ENCODE results near the gene ZNF442.
"Not testable (repeated sequence)": the region's sequence is repeated elsewhere in the genome, so short reads cannot be mapped to it uniquely, and the experiment has no call there.

The ZNF442 gene

DNA sequence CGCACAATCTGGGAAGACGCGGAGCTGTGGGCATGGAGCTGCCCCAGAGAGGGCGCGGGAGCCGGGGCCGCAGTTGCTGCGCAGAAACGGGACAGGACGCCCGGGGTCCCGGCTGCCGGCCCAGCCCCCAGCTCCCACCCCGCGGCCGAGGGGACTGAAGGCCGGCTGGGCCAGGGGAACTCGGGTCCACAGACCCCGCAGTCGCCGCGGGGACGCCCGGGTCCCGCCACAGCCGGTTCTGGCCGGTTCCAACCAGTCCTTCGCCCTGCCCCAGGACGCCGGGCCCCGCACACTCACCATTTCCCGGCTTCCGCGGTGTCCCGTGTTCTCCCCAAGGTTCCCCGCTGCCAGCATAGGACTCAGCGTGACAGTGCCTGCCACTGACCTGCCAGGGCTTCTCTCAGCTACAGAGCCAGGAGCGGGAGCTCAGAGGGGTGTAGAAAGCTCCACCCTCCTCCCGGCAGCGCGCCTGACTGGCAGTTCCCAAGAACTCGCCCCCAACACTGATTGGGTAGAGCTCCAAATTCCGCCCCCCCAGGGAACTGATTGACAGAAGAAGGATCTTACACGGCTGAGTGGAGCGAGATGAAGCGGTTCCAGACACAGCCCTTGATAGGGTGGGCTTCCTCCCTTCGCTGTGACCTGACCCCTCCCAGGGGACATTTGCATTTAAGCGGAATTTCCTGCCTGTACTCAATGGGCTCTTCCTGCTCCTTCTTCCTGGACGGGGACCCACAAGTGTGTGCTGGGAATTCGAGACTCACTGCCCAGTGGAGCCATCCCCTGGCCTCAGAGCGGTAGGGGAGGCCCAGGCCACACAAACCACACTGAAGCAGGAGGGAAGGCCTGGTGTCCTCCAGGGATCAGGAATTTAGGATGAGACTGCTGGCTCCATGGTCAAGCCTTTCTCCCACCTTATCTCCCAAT, at the start of gene ZNF442:
TSS of gene ZNF442 (minus strand) at position 448 of the 927 bp plus-strand sequence. CDS start 2,052 bp downstream, outside the sequence.
- DNase-seq, result peak; percentile 74

GRCh38 chr19:12411893-12412292, 46.4 kb upstream of the ZNF442 start:
- no peak for DNase-seq

GRCh38 chr19:12400633-12401502, 35.4 kb upstream of the ZNF442 start, which contains the start of gene ZNF799:
TSS of gene ZNF799 (minus strand) at chr19:12401271. CDS start at chr19:12401070, 201 bp downstream.
- DNase-seq, result peak; percentile 72

GRCh38 chr19:12399901-12400632, 34.6 kb upstream of the ZNF442 start:
- not testable (repeated sequence) for DNase-seq

DNA sequence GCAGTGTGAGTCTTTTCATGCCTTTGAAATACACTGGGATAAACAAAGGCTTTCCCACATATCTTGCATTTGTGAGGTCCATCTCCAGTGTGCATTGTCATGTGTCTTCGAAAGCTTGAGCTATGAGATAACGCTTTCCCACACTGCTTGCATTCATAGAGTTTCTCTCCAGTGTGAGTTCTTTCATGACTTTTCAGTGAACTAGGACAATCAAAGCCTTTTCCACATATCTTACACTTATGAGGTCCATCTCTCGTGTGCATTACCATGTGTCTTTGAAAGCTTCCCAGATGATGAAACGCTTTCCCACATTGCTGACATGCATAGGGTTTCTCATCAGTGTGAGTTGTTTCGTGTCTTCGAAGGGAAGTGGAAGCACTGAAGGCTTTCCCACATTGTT, 25.7 kb upstream of the ZNF442 start:
- DNase-seq, result not testable (repeated sequence)

DNA sequence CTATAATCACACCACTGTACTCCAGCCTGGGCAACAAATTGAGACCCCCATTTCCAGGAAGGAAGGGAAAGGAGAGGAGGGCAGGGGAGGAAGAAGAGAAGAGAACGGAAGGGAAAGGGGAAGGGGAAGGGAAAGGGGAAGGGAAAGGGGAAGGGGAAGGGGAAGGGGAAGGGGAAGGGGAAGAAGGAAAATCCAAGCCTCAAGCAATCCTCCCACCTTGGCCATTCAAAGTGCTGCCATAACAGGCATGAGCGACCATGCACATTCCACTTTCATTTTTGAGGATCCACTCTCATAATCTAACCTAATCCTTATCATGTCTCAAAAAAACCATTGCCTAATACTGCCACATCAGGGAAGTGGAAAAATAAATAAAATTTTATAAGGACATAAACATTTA, 20.9 kb upstream of the ZNF442 start:
- DNase-seq, result not testable (repeated sequence)

- no peak for DNase-seq
Measured at GRCh38 chr19:12380444-12380737, 14.9 kb upstream of the ZNF442 start.

DNA sequence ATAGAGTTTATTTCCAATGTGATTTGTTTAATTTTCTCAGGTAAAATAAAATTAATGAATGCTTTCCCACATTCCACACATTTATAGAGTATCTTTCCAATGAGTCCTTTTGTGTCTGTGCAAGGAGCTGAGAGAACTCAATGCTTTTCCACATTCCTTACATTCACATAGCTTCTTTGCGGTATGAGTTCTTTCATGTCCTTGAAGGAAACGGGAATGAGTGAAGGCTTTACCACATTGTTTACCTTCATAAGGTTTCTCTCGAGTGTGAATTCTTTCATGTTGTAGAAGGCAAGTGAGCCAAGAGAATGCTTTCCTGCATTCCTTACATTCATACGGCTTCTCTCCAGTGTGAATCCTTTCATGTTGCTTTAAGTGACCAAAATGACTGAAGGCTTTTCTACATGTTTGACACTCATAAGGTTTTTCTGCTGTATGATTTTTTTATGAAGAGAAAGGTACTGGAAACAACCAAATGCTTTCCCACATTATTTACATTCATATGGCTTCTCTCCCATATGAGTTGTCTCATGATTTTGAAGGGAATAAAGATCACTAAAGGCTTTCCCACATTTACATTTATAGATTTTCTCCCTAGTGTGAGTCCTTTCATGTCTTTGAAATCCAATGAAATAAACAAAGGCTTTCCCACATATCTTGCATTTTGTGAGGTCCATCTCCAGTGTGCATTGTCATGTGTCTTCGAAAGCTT, 14.4 kb upstream of the ZNF442 start:
- DNase-seq, result no peak

GRCh38 chr19:12374026-12374425, 8.5 kb upstream of the ZNF442 start:
- DNase-seq, result no peak

DNA sequence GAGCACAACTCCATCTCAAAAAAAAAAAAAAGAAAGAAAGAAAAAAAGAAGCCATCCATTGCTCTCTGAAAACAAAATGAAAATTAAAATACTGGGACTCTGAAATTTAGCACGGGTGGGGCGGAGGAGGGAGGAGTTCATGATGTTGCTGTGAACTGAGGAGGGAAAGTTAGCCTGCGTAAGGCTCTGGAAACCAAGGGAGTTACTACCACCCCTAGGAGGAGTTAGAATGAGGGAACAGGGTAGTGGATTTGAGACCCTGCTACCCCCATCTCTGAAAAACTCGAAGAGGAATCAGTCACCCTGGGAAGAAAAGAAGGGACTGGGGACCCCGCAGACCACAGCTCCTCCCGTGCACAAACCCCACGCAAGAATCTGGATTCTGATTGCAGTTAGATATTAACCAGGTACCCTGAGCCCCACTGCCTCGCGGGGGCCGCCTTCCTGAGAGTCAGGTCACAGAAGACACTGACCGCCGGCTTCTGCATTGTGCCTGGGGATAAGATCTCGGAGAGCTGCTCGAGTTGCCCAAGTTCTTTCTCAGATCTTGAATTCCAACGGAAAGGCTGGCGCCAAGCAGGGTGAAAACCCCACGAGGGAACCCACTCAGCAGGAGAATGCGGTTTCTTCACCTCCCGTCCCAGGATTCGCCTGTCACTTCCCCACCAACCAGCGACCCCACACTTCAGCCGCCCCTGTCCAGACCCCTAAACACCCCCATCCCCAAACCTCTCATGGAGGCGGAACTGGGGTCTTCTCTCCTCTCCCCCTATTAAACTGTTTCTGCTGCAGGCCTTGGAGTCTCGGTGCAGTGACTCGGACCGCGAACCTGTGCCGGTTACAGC, 870 bp downstream of the ZNF442 start:
- no peak for DNase-seq

DNA sequence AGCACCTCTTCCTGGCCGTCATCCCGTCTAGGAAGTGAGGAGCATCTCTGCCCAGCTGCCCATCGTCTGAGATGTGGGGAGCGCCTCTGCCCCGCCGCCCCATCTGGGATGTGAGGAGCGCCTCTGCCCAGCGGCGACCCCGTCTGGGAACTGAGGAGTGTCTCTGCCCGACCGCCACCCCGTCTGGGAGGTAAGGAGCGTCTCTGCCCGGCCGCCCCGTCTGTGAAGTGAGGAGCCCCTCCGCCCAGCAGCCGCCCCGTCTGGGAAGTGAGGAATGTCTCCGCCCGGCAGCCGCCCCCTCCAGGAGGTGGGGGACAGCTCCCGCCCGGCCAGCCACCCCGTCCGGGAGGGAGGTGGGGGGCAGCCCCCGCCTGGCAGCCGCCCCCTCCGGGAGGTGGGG, 3.2 kb downstream of the ZNF442 start:
- not testable (repeated sequence) for DNase-seq

DNA sequence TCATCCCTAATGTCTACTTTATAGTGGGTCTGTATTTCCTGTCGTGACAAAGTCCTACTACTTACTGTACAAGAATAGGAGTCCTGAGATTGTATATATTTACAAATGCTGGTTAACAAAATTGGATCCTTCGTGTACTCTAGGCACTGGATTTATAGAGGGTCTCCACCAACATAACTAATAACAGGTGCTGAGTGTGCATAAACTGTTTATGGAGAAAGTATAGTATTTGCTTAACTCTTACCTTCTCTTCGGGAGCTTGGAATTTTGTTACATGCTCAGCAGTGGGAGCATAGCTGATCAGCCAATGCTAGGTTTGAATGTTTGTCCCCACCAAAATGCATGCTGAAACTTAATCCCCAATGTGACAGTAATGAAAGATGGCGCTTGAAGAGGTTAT, 12.1 kb downstream of the ZNF442 start:
- no peak for DNase-seq

DNA sequence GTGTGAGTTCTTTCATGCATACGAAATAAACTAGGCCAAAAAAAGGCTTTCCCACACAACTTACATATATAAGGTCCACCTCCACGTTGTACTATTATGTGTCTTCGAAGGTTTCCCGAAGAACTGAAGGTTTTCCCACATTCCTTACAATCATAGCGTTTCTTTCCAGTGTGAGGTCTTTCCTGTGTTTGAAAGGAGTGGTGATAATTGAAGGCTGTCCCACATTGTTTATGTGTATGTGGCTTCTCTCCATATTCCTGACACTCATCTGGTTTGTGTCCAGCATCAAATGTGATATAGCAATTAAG, 14.6 kb downstream of the ZNF442 start:
- no peak for DNase-seq

- no peak for DNase-seq
Measured at GRCh38 chr19:12350185-12350889, 15.1 kb downstream of the ZNF442 start.

- DNase-seq, result no peak
Measured at GRCh38 chr19:12346896-12347295, 18.6 kb downstream of the ZNF442 start.

DNA sequence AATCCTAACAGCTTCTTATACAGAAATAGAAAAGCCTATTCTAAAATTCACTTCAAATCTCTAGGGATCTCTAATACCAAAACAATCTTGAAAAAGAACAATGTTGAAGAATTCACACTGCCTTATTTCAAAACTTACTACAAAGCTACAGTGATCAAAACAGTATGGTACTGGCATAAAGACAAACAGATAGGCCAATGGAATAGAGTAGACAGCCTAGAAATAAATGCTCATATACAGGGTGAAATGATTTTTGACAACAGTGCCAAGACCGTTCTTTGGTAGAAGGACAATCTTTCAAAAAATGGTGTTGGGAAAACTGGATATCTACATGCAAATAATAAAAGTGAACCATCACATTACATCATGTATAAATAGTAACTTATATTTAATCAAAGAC, 20.3 kb downstream of the ZNF442 start:
- DNase-seq, result no peak

GRCh38 chr19:12333162-12334159, 32.0 kb downstream of the ZNF442 start, which contains the start of gene ZNF563:
TSS of gene ZNF563 (minus strand) at chr19:12333633. CDS start at chr19:12333482, 151 bp downstream.
- DNase-seq, result peak; percentile 97

GRCh38 chr19:12331211-12331941, 34.1 kb downstream of the ZNF442 start:
- DNase-seq, result peak; percentile 27

DNA sequence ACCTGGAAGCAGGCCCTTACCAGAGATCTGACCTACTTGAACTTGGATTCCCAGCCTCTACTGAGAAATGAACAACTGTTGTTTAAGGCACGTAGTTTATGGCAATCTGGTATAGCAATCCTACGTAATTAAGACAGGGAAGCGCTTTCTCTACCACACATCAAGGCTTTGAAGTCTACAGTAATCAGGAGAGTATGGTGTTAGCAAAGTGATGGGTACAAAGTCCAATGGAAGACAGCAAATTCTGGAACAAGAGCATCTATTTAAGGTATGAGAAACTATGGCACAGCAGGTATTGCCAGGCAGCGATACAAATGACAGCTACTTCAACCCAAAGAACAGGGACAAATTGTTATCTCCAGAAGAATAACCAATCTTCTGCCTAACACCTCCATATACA, 35.1 kb downstream of the ZNF442 start:
- no peak for DNase-seq

All from activated CD4-positive, alpha-beta T cell treated with anti-CD3 and anti-CD28 coated beads for 1 hour (primary cell).